Spinal cord (tissue), 10 donors: Measurements from ENCODE around the gene ACSL1. TPM values are rescaled to one million over a fixed set of nuclear protein-coding genes. Genes with fewer than 3 reads are reported as not detected.

Experiments
- DNase-seq, 6 donors: peaks; one replicate each; pipeline versions ENCODE4 v3.0.0 to v3.0.0-alpha.2; 2013 to 2015; ENCODE audit warnings: low spot score in 6 of 6, low read depth in 4 of 6
- H3K27ac ChIP-seq: one replicate; pipeline ENCODE4 v1.5.1; 2013; ENCODE audit warnings: low read depth, low read length, control low read depth
- H3K27me3 ChIP-seq: one replicate; pipeline ENCODE4 v1.6.1; 2013; ENCODE audit warnings: low read length; ENCODE audit not compliant: control insufficient read depth, insufficient read depth
- H3K36me3 ChIP-seq: one replicate; pipeline ENCODE4 v1.6.1; 2013; ENCODE audit warnings: low read length; ENCODE audit not compliant: control insufficient read depth, insufficient read depth
- H3K4me1 ChIP-seq: one replicate; pipeline ENCODE4 v1.6.1; 2013; ENCODE audit warnings: low read length; ENCODE audit not compliant: control insufficient read depth, insufficient read depth
- H3K4me3 ChIP-seq: one replicate; pipeline ENCODE4 v1.5.1; 2013; ENCODE audit warnings: low read depth, low read length, control low read depth
- H3K9me3 ChIP-seq: one replicate; pipeline ENCODE4 v1.6.1; 2013; ENCODE audit warnings: low read length; ENCODE audit not compliant: control insufficient read depth, insufficient read depth
- WGBS: methylation state at CpG from one replicate; pipeline ENCODE4 v1.1.5; 2013; ENCODE audit warnings: missing lambda C conversion rate; ENCODE audit not compliant: insufficient coverage; 5-methylcytosine and 5-hydroxymethylcytosine counted together
- polyA plus RNA-seq, 2 donors: library from polyadenylated mRNA; unstranded; fragments of 120-200 nt; gene quantifications; one replicate each; pipeline ENCODE4 v1.2.1, GENCODE V29; 2013; ENCODE audit not compliant: insufficient read length in 2 of 2
- total RNA-seq, 2 donors: library from RNA; depleted of rRNA in 1 of 2; stranded (reverse); fragments of 120-200 nt in 1 of 2; fragments of >200 nt in 1 of 2; gene quantifications; one replicate each; pipeline versions ENCODE4 v1.2.3 to v1.2.4, GENCODE V29; 2013 to 2014
- donor health status: healthy.

ACSL1 gene
- total and polyA plus RNA-seq, 4 donors = 28.9 to 62.7 (median 29.9) TPM

- Histone ChIP-seq H3K4me1 (no peaks in the 10 kb centered on the region), H3K27ac (no peak overlapping the region)
- WGBS = 100% methylated on average over 1 of the region's 9 CpGs
These were observed 30.4 kb downstream of the ACSL1 start for GRCh38 chr4:184795214-184795844.

DNA sequence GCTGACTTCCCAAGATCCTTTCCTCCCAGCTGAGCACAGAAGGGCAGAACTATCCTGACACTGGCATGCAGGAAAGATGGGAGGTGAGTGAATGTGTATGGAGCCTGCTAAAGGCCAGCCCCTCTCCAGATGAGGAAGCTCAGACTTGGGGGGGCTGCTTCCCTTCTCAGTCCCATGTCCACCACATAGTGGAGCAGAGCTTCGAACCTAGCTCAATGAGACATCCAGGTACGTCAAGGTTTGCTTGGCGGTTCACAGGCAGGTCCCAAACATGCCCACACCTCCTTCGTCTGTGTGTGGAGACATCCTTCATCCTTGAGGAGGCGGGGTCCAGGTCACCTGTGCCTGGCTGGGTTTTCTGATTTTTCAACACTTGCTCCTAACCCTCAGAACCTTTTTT is 31.3 kb downstream of the ACSL1 start:
- H3K4me3 ChIP-seq = no peak overlapping the region
- no peak overlapping the region for H3K27ac ChIP-seq
- 99% methylated on average over 5 of the region's 5 CpGs for WGBS
- H3K27me3 ChIP-seq = no peaks in the 10 kb centered on the region
- H3K9me3 ChIP-seq = no peaks in the 10 kb centered on the region
- H3K4me1 ChIP-seq = no peaks in the 10 kb centered on the region
- H3K36me3 ChIP-seq = peaks cover 3% of the 10 kb centered on the region
- DNase-seq = no peak

More at GRCh38 chr4:184795214-184795844, 30.4 kb downstream of the ACSL1 start:
- Histone ChIP-seq H3K9me3 (no peaks in the 10 kb centered on the region), H3K36me3 (peaks cover 3% of the 10 kb centered on the region), H3K27me3 (no peaks in the 10 kb centered on the region), H3K4me3 (no peak overlapping the region)
- DNase-seq = no peak

DNA sequence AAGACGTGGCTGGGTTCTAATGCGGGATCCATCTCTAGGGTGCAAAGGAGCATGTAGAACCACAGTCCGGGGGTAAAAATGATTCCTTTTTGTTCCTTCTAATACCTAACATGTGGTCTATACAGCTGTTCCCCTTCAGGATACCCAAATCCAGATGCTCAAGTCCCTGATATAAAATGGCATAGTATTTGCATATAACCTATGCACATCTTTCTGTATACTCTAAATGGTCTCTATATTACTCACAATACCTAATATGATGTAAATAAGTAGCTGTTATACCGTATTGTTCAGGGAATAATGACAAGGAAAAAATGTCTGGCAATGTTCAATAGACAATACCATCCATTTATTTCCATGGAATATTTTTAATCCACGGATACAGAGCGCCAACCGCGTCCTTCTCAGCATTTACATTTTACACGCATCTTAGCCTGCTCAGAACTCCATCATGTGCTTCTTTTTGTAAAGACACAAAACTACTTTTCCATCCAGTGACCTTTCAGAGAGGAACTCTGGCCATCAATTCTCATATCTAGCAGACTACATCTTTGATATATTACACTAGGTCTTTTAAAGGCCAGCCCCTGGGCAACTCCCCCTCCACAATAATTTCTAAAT is 31.9 kb downstream of the ACSL1 start:
- Histone ChIP-seq H3K4me3 (no peak overlapping the region), H3K9me3 (no peaks in the 10 kb centered on the region), H3K36me3 (peaks cover 3% of the 10 kb centered on the region), H3K27ac (no peak overlapping the region), H3K27me3 (no peaks in the 10 kb centered on the region), H3K4me1 (no peaks in the 10 kb centered on the region)
- WGBS = 87% methylated on average over 6 of the region's 9 CpGs
- DNase-seq = no peak

GRCh38 chr4:184792950-184793555 is 32.7 kb downstream of the ACSL1 start:
- DNase-seq = no peak
- 65% methylated on average over 2 of the region's 10 CpGs for WGBS
- no peaks in the 10 kb centered on the region for H3K4me1 ChIP-seq

GRCh38 chr4:184792334-184792733 is 33.4 kb downstream of the ACSL1 start:
- WGBS = 92% methylated on average over 6 of the region's 8 CpGs
- Histone ChIP-seq H3K4me1 (no peaks in the 10 kb centered on the region), H3K27ac (no peak overlapping the region), H3K27me3 (no peaks in the 10 kb centered on the region), H3K4me3 (no peak overlapping the region), H3K36me3 (no peaks in the 10 kb centered on the region), H3K9me3 (no peaks in the 10 kb centered on the region)
- DNase-seq = no peak

More at GRCh38 chr4:184792950-184793555, 32.7 kb downstream of the ACSL1 start:
- Histone ChIP-seq H3K4me3 (no peak overlapping the region), H3K27ac (no peak overlapping the region), H3K36me3 (no peaks in the 10 kb centered on the region), H3K27me3 (no peaks in the 10 kb centered on the region), H3K9me3 (no peaks in the 10 kb centered on the region)

- DNase-seq = no peak
- Histone ChIP-seq H3K27me3 (no peaks in the 10 kb centered on the region), H3K27ac (no peak overlapping the region), H3K4me3 (no peak overlapping the region), H3K9me3 (no peaks in the 10 kb centered on the region), H3K4me1 (no peaks in the 10 kb centered on the region), H3K36me3 (peaks cover 2% of the 10 kb centered on the region)
- 94% methylated on average over 2 of the region's 3 CpGs for WGBS
These were observed 34.9 kb downstream of the ACSL1 start for GRCh38 chr4:184790826-184791225.

GRCh38 chr4:184787766-184788503 is 37.8 kb downstream of the ACSL1 start:
- Histone ChIP-seq H3K9me3 (no peaks in the 10 kb centered on the region), H3K27ac (no peak overlapping the region), H3K4me3 (no peak overlapping the region), H3K27me3 (no peaks in the 10 kb centered on the region), H3K36me3 (peaks cover 3% of the 10 kb centered on the region), H3K4me1 (no peaks in the 10 kb centered on the region)
- WGBS = 68% methylated on average over 4 of the region's 6 CpGs
- DNase-seq = no peak

- no peak for DNase-seq
- Histone ChIP-seq H3K9me3 (no peaks in the 10 kb centered on the region), H3K36me3 (peaks cover 3% of the 10 kb centered on the region), H3K4me1 (no peaks in the 10 kb centered on the region), H3K4me3 (no peak overlapping the region), H3K27ac (no peak overlapping the region), H3K27me3 (no peaks in the 10 kb centered on the region)
- WGBS = 94% methylated on average over 5 of the region's 9 CpGs
These were observed 40.0 kb downstream of the ACSL1 start for GRCh38 chr4:184785813-184786212.

GRCh38 chr4:184784628-184785257 is 41.0 kb downstream of the ACSL1 start:
- Histone ChIP-seq H3K36me3 (peaks cover 3% of the 10 kb centered on the region), H3K27ac (no peak overlapping the region), H3K9me3 (no peaks in the 10 kb centered on the region), H3K27me3 (no peaks in the 10 kb centered on the region), H3K4me1 (no peaks in the 10 kb centered on the region), H3K4me3 (no peak overlapping the region)
- 74% methylated on average over 3 of the region's 8 CpGs for WGBS
- DNase-seq = peak in 2 of 6 donors; percentile 42 to 73
